ENCODE data around the gene NOVA2. TPM values are rescaled to one million over a fixed set of nuclear protein-coding genes. Genes with fewer than 3 reads are reported as not detected.

The NOVA2 gene
- 1 to 10 TPM in 1 of 4 donors, under 1 TPM in 2, not detected in 1; 0.41 to 2.2 (median 1.00) TPM for total RNA-seq

- in situ Hi-C loops (cut with MboI; ENCODE audit: low pct_ligation_motif_present in 1 of 4, low pct_unique_long_range_greater_than_20kb in 1 of 4, low sequenced_read_pairs in 3 of 4), result no loop called here
- peaks cover 72% of the 10 kb centered on the region for H3K27me3 ChIP-seq
- peak; percentile 27 for DNase-seq
- H3K36me3 ChIP-seq, result no peaks in the 10 kb centered on the region
- no peak for TF ChIP-seq POLR2A (IDR thresholded peaks at IDR 0.05)
- no peak for TF ChIP-seq CTCF (IDR thresholded peaks at IDR 0.05)
- no peak for TF ChIP-seq POLR2AphosphoS5 (IDR thresholded peaks at IDR 0.05)
- no peak for TF ChIP-seq EP300 (IDR thresholded peaks at IDR 0.05; ENCODE audit: low read depth)
- intact Hi-C loops (cut with DNase I; ENCODE audit: low total_unique reads), result no loop called here
- H3K4me1 ChIP-seq, result peaks cover 0 to 6% (median 2%) of the 10 kb centered on the region in 4 donors
- H3K4me3 ChIP-seq, result peak within 1 kb of the TSS in 1 of 4 donors; percentile 31
- WGBS, 2 donors (ENCODE audit: low coverage in 1 of 2), result 28% methylated on average over 36 of the region's 58 CpGs; no CpG with 5 or more reads in 1 of the 2 donors
- peak within 1 kb of the TSS in 2 of 4 donors; percentile 34 to 48 for H3K27ac ChIP-seq
- no peaks in the 10 kb centered on the region for H3K9me3 ChIP-seq
Measured at GRCh38 chr19:45973553-45974338, at the start of gene NOVA2. Gene NOVA2, minus strand, starts transcription at chr19:45973865. Its CDS starts 514 bp downstream, at chr19:45973351.

GRCh38 chr19:46023311-46023779 is 49.7 kb upstream of the NOVA2 start:
- WGBS, 2 donors (ENCODE audit: low coverage in 1 of 2), result 54 to 92% methylated on average over 4 to 11 of the region's 11 CpGs
- Histone ChIP-seq H3K36me3 (no peaks in the 10 kb centered on the region), H3K4me1 (peaks cover 0 to 4% (median 0%) of the 10 kb centered on the region in 4 donors), H3K4me3 (no peak overlapping the region), H3K9me3 (no peaks in the 10 kb centered on the region), H3K27me3 (peaks cover 57% of the 10 kb centered on the region), H3K27ac (no peak overlapping the region)
- in situ Hi-C loops (cut with MboI; ENCODE audit: low pct_ligation_motif_present in 1 of 4, low pct_unique_long_range_greater_than_20kb in 1 of 4, low sequenced_read_pairs in 3 of 4) (loop anchor here in 2 of 4 donors (10.0 kb wide), 2 partner anchors 171 to 241 kb away; no protein-coding TSS in a partner anchor), intact Hi-C loops (cut with DNase I; ENCODE audit: low total_unique reads) (no loop called here)
- DNase-seq, result no peak
- TF ChIP-seq CTCF (IDR thresholded peaks at IDR 0.05) (no peak), POLR2A (IDR thresholded peaks at IDR 0.05) (no peak), EP300 (IDR thresholded peaks at IDR 0.05; ENCODE audit: low read depth) (no peak), POLR2AphosphoS5 (IDR thresholded peaks at IDR 0.05) (no peak)

- Histone ChIP-seq H3K4me1 (peaks cover 0 to 4% (median 0%) of the 10 kb centered on the region in 4 donors), H3K4me3 (no peak within 1 kb of the TSS), H3K36me3 (no peaks in the 10 kb centered on the region), H3K9me3 (no peaks in the 10 kb centered on the region), H3K27ac (no peak within 1 kb of the TSS), H3K27me3 (peaks cover 57% of the 10 kb centered on the region)
- DNase-seq, result no peak
- no peak for TF ChIP-seq EP300 (IDR thresholded peaks at IDR 0.05; ENCODE audit: low read depth)
- no peak for TF ChIP-seq POLR2AphosphoS5 (IDR thresholded peaks at IDR 0.05)
- no peak for TF ChIP-seq POLR2A (IDR thresholded peaks at IDR 0.05)
- no peak for TF ChIP-seq CTCF (IDR thresholded peaks at IDR 0.05)
- intact Hi-C loops (cut with DNase I; ENCODE audit: low total_unique reads), result no loop called here
- 4 to 33% methylated on average over 4 to 47 of the region's 47 CpGs for WGBS, 2 donors (ENCODE audit: low coverage in 1 of 2)
- in situ Hi-C loops (cut with MboI; ENCODE audit: low pct_ligation_motif_present in 1 of 4, low pct_unique_long_range_greater_than_20kb in 1 of 4, low sequenced_read_pairs in 3 of 4), result loop anchor here in 2 of 4 donors (10.0 kb wide), 2 partner anchors 172 to 242 kb away; no protein-coding TSS in a partner anchor
Measured at GRCh38 chr19:46022431-46023310, 49.0 kb upstream of the NOVA2 start, which contains the start of gene PGLYRP1. Gene PGLYRP1, minus strand, starts transcription at chr19:46023053. Its CDS starts 32 bp downstream, at chr19:46023021.

Data from transverse colon (tissue), 4 donors.